ENCODE data around the gene PRSS48. TPM values are rescaled to one million over a fixed set of nuclear protein-coding genes. Genes with fewer than 3 reads are reported as not detected.
"Not testable (repeated sequence)": the region's sequence is repeated elsewhere in the genome, so short reads cannot be mapped to it uniquely, and the experiment has no call there.

Gene PRSS48
- total RNA-seq, 3 donors from 2014 or later (not counting 1 experiment from before 2014, with no cell fraction given) = not detected

DNA sequence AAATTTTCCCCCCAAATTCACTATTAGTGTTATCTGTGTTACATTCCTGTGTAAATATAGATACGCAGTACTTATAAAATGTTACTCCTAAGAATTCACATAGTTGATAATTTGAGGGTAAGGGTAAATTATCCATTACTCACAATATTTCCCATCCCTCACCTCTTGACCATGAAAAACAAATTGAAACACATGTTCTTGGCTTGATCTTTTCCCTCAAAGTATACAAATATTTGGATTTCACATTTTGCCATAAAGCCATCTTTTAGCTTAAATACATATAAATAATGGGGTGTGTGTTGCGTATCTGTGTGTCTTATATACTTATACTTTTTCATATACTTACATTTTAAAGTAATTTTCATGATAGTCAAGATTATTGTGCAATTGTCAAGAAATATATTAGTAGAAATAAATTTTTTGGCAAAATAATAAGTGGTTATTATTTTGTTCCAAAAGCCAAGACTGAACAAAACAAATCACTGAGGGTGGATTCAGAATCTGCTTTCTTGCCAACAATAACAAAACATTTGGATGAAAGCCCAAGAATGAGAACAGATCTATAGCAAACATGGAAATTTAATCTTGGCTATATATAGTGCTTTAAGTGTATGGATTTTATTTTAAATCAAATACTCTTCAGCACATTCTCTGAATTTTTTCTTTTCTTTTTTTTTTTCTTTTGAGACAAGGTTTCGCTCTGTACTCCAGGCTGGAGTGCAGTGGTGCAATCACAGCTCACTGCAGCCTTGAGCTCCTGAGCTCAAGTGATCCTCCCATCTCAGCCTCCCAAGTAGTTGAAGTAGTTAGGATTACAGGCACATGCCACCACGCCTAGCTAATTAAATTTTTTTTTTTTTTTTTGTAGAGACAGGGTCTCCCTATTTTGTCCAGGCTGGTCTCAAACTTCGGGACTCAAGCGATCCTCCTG lies 48.5 kb upstream of the PRSS48 start:
- DNase-seq (no peak), ATAC-seq (no peak)
- 78% methylated on average over 3 of the region's 6 CpGs for WGBS (ENCODE audit: insufficient coverage)
- no peak overlapping the region for H3K4me3 Mint-ChIP-seq
- no peak overlapping the region for H3K4me3 ChIP-seq (ENCODE audit: low read length)
- H3K36me3 ChIP-seq (ENCODE audit: control insufficient read depth, insufficient read depth, low read length) = no peaks in the 10 kb centered on the region
- intact Hi-C loops (cut with micrococcal nuclease) = no loop called here
- H3K4me1 ChIP-seq (ENCODE audit: control insufficient read depth, insufficient read depth, low read length) = no peaks in the 10 kb centered on the region
- H3K4me1 Mint-ChIP-seq = no peaks in the 10 kb centered on the region
- H3K36me3 Mint-ChIP-seq = no peaks in the 10 kb centered on the region
- H3K9me3 ChIP-seq (ENCODE audit: control insufficient read depth, insufficient read depth, low read length) = no peaks in the 10 kb centered on the region
- H3K27me3 ChIP-seq (ENCODE audit: control insufficient read depth, insufficient read depth, low read length) = peaks cover 4% of the 10 kb centered on the region
- no peak overlapping the region for H3K27ac ChIP-seq (ENCODE audit: low read length)
- no peak overlapping the region for H3K27ac Mint-ChIP-seq
- peaks cover 5 to 11% of the 10 kb centered on the region in 2 donors for H3K27me3 Mint-ChIP-seq (ENCODE audit: low read depth in 2 of 2)
- no peaks in the 10 kb centered on the region for H3K9me3 Mint-ChIP-seq
- TF ChIP-seq, protein P1, sequence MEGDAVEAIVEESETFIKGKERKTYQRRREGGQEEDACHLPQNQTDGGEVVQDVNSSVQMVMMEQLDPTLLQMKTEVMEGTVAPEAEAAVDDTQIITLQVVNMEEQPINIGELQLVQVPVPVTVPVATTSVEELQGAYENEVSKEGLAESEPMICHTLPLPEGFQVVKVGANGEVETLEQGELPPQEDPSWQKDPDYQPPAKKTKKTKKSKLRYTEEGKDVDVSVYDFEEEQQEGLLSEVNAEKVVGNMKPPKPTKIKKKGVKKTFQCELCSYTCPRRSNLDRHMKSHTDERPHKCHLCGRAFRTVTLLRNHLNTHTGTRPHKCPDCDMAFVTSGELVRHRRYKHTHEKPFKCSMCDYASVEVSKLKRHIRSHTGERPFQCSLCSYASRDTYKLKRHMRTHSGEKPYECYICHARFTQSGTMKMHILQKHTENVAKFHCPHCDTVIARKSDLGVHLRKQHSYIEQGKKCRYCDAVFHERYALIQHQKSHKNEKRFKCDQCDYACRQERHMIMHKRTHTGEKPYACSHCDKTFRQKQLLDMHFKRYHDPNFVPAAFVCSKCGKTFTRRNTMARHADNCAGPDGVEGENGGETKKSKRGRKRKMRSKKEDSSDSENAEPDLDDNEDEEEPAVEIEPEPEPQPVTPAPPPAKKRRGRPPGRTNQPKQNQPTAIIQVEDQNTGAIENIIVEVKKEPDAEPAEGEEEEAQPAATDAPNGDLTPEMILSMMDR (IDR thresholded peaks at IDR 0.05) = no peak

GRCh38 chr4:151231915-151232595 lies 44.9 kb upstream of the PRSS48 start:
- no peak for ATAC-seq

DNA sequence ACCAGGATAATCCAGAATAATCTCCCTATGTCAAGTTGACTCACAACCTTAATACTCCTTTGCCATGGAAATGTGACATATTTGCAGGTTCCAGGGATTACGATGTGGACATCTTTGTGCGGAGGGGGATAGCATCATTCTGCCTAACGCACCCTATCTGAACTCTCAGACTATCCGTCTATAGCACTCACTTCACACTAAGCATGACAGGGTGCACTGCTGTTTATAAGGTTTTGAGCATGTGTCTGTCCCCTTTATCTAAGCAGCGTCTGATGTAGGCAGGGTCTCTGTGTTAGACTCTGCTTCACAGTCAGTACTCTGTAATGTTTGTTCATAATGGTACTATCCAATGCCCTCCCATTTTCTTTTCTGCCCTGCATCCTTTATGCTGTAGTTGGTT lies 43.4 kb upstream of the PRSS48 start:
- ATAC-seq (no peak), DNase-seq (no peak)
- no peaks in the 10 kb centered on the region for H3K9me3 Mint-ChIP-seq
- Histone ChIP-seq H3K27me3 (ENCODE audit: control insufficient read depth, insufficient read depth, low read length) (no peaks in the 10 kb centered on the region), H3K4me3 (ENCODE audit: low read length) (no peak overlapping the region), H3K9me3 (ENCODE audit: control insufficient read depth, insufficient read depth, low read length) (no peaks in the 10 kb centered on the region), H3K4me1 (ENCODE audit: control insufficient read depth, insufficient read depth, low read length) (no peaks in the 10 kb centered on the region), H3K27ac (ENCODE audit: low read length) (no peak overlapping the region), H3K36me3 (ENCODE audit: control insufficient read depth, insufficient read depth, low read length) (no peaks in the 10 kb centered on the region)
- H3K4me1 Mint-ChIP-seq = no peaks in the 10 kb centered on the region
- peaks cover 0 to 4% of the 10 kb centered on the region in 2 donors for H3K27me3 Mint-ChIP-seq (ENCODE audit: low read depth in 2 of 2)
- no peaks in the 10 kb centered on the region for H3K36me3 Mint-ChIP-seq
- intact Hi-C loops (cut with micrococcal nuclease) = no loop called here
- H3K27ac Mint-ChIP-seq = no peak overlapping the region
- no peak overlapping the region for H3K4me3 Mint-ChIP-seq
- WGBS (ENCODE audit: insufficient coverage) = 98% methylated on average over 4 of the region's 5 CpGs
- TF ChIP-seq, protein P1 (IDR thresholded peaks at IDR 0.05) = no peak

More at GRCh38 chr4:151231915-151232595, 44.9 kb upstream of the PRSS48 start:
- Histone ChIP-seq H3K36me3 (ENCODE audit: control insufficient read depth, insufficient read depth, low read length) (no peaks in the 10 kb centered on the region), H3K4me3 (ENCODE audit: low read length) (no peak overlapping the region), H3K4me1 (ENCODE audit: control insufficient read depth, insufficient read depth, low read length) (no peaks in the 10 kb centered on the region), H3K9me3 (ENCODE audit: control insufficient read depth, insufficient read depth, low read length) (no peaks in the 10 kb centered on the region), H3K27me3 (ENCODE audit: control insufficient read depth, insufficient read depth, low read length) (peaks cover 4% of the 10 kb centered on the region), H3K27ac (ENCODE audit: low read length) (no peak overlapping the region)
- TF ChIP-seq, protein P1 (IDR thresholded peaks at IDR 0.05) = no peak
- H3K9me3 Mint-ChIP-seq = no peaks in the 10 kb centered on the region
- DNase-seq = no peak
- intact Hi-C loops (cut with micrococcal nuclease) = no loop called here
- no peak overlapping the region for H3K4me3 Mint-ChIP-seq
- H3K27ac Mint-ChIP-seq = no peak overlapping the region
- no peaks in the 10 kb centered on the region for H3K4me1 Mint-ChIP-seq
- peaks cover 0 to 4% of the 10 kb centered on the region in 2 donors for H3K27me3 Mint-ChIP-seq (ENCODE audit: low read depth in 2 of 2)
- WGBS (ENCODE audit: insufficient coverage) = 96% methylated on average over 7 of the region's 7 CpGs
- H3K36me3 Mint-ChIP-seq = no peaks in the 10 kb centered on the region

DNA sequence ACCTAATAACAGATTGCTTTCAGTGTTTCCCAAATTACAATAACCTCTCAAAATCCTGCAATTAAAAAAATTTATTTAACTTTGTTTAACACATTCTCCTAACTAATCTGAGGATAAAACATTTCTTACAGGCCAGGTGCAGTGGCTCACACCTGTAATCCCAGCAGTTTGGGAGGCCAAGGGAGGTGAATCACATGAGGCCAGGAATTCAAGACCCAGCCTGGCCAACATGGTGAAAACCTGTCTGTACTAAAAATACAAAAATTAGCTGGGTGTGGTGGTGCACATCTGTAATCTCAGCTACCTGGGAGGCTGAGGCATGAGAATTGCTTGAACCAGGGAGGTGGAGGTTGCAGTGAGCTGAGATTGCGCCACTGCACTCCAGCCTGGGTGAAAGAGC lies 41.6 kb upstream of the PRSS48 start:
- 73% methylated on average over 1 of the region's 1 CpG for WGBS (ENCODE audit: insufficient coverage)

More for the DNA sequence above, 41.6 kb upstream of the PRSS48 start:
- DNase-seq; intact Hi-C loops (cut with micrococcal nuclease); H3K4me1 ChIP-seq (ENCODE audit: control insufficient read depth, insufficient read depth, low read length); H3K4me1 Mint-ChIP-seq; H3K4me3 Mint-ChIP-seq; H3K36me3 Mint-ChIP-seq; H3K27ac Mint-ChIP-seq; H3K27ac ChIP-seq (ENCODE audit: low read length); H3K9me3 Mint-ChIP-seq; H3K4me3 ChIP-seq (ENCODE audit: low read length); H3K36me3 ChIP-seq (ENCODE audit: control insufficient read depth, insufficient read depth, low read length); H3K27me3 ChIP-seq (ENCODE audit: control insufficient read depth, insufficient read depth, low read length); H3K9me3 ChIP-seq (ENCODE audit: control insufficient read depth, insufficient read depth, low read length); ATAC-seq; H3K27me3 Mint-ChIP-seq (ENCODE audit: low read depth in 2 of 2): not testable (repeated sequence)

Data from natural killer cell (primary cell).